GM18868 (cell line): ENCODE data around the gene SEMA3E.
A peak's percentile ranks its signal among the peaks of the same experiment; 100 is the strongest.
"Not testable (repeated sequence)": the region's sequence is repeated elsewhere in the genome, so short reads cannot be mapped to it uniquely, and the experiment has no call there.

Experiments used
- ATAC-seq: cut with Tn5 transposase; IDR thresholded peaks from one replicate; pipeline ENCODE4 v1.9.1; 2021; ENCODE audit warnings: mild to moderate bottlenecking, moderate library complexity; ENCODE audit not compliant: unreplicated experiment

Gene SEMA3E

GRCh38 chr7:83457022-83457892 lies 191.7 kb downstream of the SEMA3E start:
- peak; percentile 94 for ATAC-seq

- ATAC-seq: no peak
Observed at GRCh38 chr7:83456413-83456812, 192.5 kb downstream of the SEMA3E start.

GRCh38 chr7:83455612-83456011 lies 193.3 kb downstream of the SEMA3E start:
- ATAC-seq: no peak

DNA sequence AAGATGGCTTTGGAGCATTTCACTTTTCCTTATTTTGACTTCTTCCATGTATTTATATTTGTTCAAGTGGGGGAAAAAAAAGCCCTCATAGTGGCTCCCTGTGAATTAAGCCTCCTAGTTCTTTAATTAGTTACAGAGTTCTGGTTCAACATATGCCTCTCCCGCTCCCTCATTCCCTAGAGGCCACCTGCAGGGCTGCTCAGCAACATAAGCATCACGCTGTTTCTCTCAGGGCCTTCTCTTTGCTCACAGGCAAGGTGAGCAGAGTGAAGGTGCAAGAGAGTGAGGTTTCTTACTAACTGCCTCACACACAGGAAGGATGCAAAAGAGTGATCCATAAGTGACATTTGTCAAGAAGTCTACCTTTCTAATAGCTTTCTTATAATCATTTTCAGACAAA lies 196.7 kb downstream of the SEMA3E start:
- no peak for ATAC-seq

- ATAC-seq: no peak
Observed at GRCh38 chr7:83451501-83452045, 197.4 kb downstream of the SEMA3E start.

DNA sequence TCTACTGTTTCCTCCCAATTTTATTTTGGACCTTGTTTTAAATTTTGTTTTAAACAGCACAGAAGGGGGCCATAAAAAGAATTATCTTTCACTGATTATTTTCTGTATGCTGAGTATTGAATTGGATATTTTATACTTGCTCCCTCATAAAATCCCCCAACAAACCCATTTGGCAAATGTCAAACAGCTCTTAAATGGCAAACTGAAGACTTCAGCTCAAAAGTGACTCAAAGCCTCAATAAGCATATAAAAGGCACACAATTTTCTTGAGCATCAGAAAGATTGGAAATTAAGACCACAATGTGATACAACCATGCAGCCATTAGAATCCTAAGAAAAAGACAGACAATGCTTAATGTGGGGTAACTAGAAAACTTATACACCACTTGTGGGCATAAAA lies 199.2 kb downstream of the SEMA3E start:
- no peak for ATAC-seq

DNA sequence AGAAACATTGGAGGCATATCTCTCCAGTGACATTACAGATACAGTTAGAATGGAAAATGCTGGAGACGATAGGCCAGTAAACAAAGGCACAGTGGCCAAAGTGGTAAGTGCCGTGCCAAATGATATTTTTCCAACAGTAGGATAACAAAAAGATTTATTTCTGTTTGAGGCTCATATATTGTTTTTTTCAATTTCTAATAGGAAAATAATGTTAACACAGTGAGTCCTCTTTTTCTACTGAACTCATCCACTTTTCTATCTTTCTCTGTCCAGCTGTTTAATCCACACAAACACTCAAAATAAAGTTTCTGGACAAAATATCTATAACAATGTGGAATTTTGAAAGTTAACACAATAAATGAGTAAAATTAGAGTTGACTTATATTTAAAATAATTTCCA lies 201.3 kb downstream of the SEMA3E start:
- ATAC-seq: no peak

DNA sequence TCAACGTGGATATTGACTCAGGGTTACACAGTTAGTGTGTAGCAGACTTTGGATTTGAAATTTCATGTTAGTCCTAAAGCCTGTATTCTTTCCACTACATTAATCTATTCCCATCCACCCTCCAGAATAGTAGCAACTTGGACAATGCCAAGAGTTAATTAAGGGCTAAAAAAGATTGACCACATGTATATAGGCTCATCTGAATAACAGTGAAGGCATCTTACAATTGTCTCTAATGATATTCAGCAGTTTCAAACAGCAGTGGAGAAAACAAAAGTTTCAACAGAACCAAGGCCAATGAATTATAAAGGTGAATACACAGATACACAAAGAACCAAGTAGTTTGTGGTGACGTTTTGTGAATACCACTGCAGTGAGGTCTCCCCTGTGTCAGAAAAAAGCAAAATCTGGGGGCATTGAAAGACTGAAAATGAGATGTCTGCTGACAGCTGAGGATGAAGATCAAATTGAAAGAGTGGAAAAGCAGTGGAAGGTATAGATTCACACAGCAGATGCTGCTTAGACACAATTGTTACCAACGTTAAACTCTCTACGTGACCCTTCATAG lies 202.8 kb downstream of the SEMA3E start:
- ATAC-seq: no peak

DNA sequence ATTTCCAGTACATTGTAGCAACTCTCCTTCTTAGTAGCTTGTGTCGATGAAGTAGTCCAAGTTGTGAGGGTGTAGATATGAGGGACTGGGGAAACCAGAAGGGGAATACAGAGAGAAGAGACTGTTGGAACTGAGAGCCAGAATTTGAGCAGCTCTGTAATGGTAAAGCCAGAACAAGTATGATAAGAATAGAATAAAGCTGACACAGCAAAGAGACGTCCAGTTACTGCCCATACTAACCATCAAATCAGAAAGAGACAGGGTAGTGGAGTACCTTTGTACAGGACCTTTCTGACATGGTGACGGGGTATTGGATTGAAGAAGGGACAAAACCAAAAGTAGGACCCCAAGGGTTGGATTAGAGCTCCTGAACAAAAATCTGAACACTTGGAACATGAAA lies 206.0 kb downstream of the SEMA3E start:
- ATAC-seq: no peak

- ATAC-seq: no peak
Observed at GRCh38 chr7:83439026-83439425, 209.9 kb downstream of the SEMA3E start.

DNA sequence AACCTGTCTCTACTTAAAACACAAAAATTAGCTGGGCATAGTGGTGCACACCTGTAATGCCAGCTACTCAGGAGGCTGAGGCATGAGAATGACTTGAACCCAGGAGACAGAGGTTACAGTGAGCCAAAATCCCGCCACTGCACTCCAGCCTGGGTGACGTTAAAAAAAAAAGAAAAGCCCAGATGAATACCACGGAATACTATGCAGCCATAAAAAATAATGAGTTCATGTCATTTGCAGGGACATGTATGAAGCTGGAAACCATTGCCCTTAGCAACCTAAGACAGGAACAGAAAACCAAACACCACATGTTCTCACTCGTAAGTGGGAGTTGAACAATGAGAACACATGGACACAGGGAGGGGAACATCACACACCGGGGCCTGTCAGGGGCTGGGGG lies 218.7 kb downstream of the SEMA3E start:
- ATAC-seq: not testable (repeated sequence)

DNA sequence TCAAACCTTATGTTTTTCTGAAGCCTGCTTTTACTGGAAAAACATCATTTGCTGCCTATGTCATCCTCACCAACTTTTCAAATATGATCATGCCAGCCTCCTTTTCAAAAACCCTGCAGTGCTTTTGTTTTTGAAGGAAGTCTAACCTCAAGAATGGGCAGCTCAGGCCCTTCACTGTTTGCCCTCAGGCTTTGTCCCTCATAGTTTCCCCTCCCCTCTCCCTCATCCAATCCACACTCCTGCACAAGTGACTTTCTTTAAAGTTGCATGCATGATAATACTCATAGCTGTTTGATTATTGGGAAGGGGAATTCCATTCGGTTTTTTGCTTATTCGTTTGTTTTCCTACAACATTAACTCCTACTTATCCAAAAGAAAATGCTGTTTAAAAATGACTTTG lies 219.4 kb downstream of the SEMA3E start:
- no peak for ATAC-seq

DNA sequence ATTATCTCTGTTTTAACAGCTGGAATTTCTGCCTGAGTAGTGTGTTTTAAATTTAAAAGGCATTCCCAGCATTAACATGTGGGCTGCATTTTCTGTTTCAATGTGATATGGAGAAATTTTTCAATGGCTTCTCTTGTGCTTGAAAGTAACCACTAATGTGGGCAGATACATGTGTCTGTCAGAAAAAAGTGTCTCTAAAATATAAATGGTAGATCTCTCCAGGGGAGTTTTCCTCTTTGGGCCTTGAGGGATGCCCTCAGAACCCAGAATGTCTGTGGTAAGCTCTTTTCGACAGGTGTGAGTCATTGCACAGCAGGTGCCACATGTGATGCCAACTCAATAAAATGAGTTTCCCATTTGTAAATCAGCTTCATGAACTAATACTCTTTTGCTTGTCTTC lies 221.1 kb downstream of the SEMA3E start:
- ATAC-seq: no peak

GRCh38 chr7:83426325-83426724 lies 222.6 kb downstream of the SEMA3E start:
- no peak for ATAC-seq

DNA sequence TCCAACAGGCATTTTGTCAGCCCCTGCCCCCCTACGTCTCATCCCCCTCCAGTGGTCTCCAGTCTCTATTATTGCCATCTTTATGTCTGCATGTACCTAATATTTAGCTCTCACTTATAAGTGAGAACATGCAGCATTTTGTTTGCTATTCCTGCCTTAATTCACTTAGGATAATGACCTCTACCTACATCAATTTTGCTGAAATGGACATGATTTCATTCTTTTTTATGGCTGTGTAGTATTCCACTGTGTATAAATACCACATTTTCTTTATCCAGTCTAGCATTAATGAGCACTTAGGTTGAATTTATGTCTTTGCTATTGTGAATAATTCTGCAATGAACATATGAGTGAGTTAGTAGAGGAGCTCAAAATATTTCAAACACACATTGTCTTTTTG lies 229.9 kb downstream of the SEMA3E start:
- no peak for ATAC-seq

GRCh38 chr7:83415840-83416239 lies 233.1 kb downstream of the SEMA3E start:
- no peak for ATAC-seq

GRCh38 chr7:83414947-83415346 lies 234.0 kb downstream of the SEMA3E start:
- no peak for ATAC-seq

DNA sequence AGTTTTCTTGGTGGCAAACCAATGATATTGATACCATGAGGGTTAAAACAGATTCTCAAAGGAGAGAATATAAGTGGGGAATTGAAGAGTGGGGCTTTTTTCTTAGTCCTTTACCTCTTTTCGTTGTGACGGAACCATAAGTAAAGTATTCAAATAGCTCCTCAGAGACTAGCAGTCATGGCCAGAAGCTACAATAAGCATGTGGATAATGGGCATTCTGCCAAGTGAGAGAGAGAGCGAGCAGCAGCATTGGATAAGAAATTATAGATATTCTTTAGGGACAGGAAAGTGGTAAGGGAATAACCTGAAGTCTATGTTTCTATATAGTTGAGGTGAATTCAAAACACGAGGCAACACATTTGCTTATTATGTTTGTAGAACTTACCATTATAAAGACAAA lies 235.1 kb downstream of the SEMA3E start:
- no peak for ATAC-seq

DNA sequence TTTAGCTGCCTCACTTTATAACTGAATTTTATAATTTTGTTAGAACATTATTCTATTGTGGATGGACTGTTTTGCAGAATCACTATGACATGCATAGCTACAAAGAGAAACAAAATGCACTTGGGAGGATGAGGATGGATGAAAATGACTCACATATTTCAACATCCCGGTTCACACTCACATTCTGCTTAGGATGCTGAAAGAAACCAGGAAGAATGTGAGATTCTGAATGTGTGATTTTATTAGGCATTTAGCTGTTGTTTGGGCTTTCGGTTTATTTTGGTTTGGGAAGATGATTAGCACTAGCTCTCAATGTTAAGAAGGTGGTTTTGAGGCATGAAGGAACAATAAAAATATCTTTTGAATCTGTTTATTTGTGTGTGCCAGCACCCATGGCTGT lies 235.5 kb downstream of the SEMA3E start:
- ATAC-seq: no peak

DNA sequence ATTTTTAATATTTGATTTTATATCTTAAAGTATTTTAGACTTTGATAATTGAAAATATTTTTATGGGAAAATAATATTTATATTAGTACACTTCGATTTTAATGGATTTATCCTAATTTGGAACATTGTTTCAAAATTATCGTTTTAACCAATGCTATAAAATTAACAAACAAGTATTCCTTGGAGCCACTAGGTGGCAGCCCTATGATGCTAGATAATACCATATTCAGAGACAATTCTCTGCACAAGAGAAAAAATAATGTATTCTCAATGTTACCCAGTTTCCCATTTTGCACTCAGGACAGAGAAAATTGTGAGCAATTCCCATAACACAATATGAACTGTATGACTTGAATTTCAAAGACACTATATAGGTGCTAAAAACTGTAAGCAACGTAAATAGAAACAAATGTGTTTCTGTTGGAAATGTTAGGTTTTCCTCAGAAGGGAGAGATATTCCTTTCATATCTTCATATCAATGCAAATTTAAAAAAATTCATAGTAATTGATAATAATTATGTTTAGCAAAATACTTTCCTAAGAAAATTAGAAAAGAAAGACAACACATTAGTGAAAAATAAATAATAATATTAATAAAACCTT lies 237.8 kb downstream of the SEMA3E start:
- peak; percentile 69 for ATAC-seq

DNA sequence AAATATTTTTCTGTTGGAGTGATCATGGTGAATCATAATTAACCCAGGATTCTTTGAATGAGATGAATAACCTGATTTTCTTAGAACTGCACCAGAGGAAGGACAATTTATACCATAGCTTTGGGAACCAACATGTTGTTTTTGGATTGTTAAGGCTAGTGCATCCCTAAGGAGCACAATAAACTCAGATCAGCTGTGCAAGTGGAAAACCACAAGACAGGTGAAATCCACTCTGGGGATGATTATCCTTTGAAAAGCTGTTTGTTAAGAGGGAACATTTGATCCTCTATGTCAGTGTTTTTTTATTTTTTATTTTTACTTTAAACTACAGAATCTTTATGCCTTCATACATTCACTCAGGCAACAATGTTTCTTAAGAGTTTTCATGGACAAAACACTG lies 254.2 kb downstream of the SEMA3E start:
- ATAC-seq: no peak

- no peak for ATAC-seq
Observed at GRCh38 chr7:83388436-83388835, 260.5 kb downstream of the SEMA3E start.
